Coronary artery (tissue), 2 donors: ENCODE data around the gene MTA1.

Experiments used
- DNase-seq: peaks from one replicate; pipeline ENCODE4 v3.0.0-alpha.2; 2017; ENCODE audit warnings: low spot score
- H3K27ac ChIP-seq, 2 donors: fragments of 200-600 bp; sonication (generic); one replicate each; pipeline ENCODE4 v1.5.1; 2016 to 2019
- H3K4me3 ChIP-seq: fragments of 200-600 bp; sonication (generic); 2 replicates; pipeline ENCODE4 v1.5.1; 2016; ENCODE audit warnings: mild to moderate bottlenecking, moderate library complexity
- CTCF ChIP-seq: fragments of 200-600 bp; sonication (generic); IDR thresholded peaks from one replicate; pipeline ENCODE4 v1.5.1; 2019; ENCODE audit warnings: antibody characterized with exemption

MTA1 gene

GRCh38 chr14:105487986-105488777 is 68.6 kb downstream of the MTA1 start:
- TF ChIP-seq CTCF, result no peak
- Histone ChIP-seq H3K4me3 (peak overlapping the region; percentile 85), H3K27ac (peak overlapping the region; percentile 96 to 100)
- no peak for DNase-seq

- TF ChIP-seq CTCF, result no peak
- H3K4me3 ChIP-seq, result peak overlapping the region; percentile 85
- DNase-seq, result no peak
- H3K27ac ChIP-seq, result peak overlapping the region; percentile 96 to 100
Measured at GRCh38 chr14:105488781-105489541, 69.3 kb downstream of the MTA1 start.

GRCh38 chr14:105489542-105490266 is 70.1 kb downstream of the MTA1 start:
- peak overlapping the region; percentile 85 for H3K4me3 ChIP-seq
- H3K27ac ChIP-seq, result peak overlapping the region; percentile 96 to 100
- TF ChIP-seq CTCF, result peak; percentile 23
- peak; percentile 90 for DNase-seq

- peak overlapping the region; percentile 96 to 100 for H3K27ac ChIP-seq
- no peak for TF ChIP-seq CTCF
- no peak for DNase-seq
- peak overlapping the region; percentile 85 for H3K4me3 ChIP-seq
Measured at GRCh38 chr14:105490267-105490571, 70.6 kb downstream of the MTA1 start.

GRCh38 chr14:105490572-105491365 is 71.1 kb downstream of the MTA1 start, which contains the start of gene TEDC1:
Gene TEDC1 (plus strand): TSS chr14:105491246. CDS start chr14:105491376, 130 bp downstream.
- peak; percentile 66 for TF ChIP-seq CTCF

GRCh38 chr14:105491366-105491973 is 71.8 kb downstream of the MTA1 start:
- peak overlapping the region; percentile 7 to 100 for H3K27ac ChIP-seq
- no peak for TF ChIP-seq CTCF
- peak; percentile 89 for DNase-seq

More at GRCh38 chr14:105490572-105491365, 71.1 kb downstream of the MTA1 start, which contains the start of gene TEDC1:
- Histone ChIP-seq H3K4me3 (peak within 1 kb of the TSS; percentile 93), H3K27ac (peak within 1 kb of the TSS; percentile 96 to 100)
- DNase-seq, result peak; percentile 100

More at GRCh38 chr14:105491366-105491973, 71.8 kb downstream of the MTA1 start:
- H3K4me3 ChIP-seq, result peak overlapping the region; percentile 93
